ENCODE results near the gene PDE4D. TPM values are rescaled to one million over a fixed set of nuclear protein-coding genes. Genes with fewer than 3 reads are reported as not detected.
A peak's percentile ranks its signal among the peaks of the same experiment; 100 is the strongest.
"Not testable (repeated sequence)": the region's sequence is repeated elsewhere in the genome, so short reads cannot be mapped to it uniquely, and the experiment has no call there.

Gene PDE4D
- total RNA-seq, 1 donor from 2014 or later = 85.8 TPM

DNA sequence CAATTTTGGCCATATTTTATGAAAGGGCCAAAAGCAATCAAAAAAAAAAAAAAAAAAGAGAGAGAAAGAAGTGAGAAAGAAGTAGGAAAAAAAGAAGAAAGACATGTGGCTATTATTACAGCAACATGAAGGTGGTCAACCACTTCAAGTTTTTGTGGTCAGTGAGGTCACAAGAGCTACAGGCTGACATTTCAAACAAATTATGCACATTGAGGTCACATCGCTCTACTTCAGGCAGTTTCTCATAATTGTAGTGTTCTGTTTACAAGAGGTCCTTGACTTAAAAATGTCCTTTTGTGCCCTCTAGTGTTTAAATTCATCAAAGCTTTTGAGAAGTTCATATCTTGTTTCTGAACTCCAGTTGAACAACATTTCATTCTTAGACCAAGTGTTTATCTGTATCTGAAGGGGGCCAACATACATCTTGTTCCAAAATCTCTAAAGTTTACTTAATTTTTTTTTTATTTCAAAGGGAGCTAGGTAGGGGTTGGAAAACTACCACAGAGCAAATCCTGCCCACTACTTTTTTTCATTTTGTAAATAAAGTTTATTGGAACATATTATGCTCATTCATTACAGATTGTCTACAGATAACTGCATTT, 513.1 kb downstream of the PDE4D start:
- TF ChIP-seq, protein P1, sequence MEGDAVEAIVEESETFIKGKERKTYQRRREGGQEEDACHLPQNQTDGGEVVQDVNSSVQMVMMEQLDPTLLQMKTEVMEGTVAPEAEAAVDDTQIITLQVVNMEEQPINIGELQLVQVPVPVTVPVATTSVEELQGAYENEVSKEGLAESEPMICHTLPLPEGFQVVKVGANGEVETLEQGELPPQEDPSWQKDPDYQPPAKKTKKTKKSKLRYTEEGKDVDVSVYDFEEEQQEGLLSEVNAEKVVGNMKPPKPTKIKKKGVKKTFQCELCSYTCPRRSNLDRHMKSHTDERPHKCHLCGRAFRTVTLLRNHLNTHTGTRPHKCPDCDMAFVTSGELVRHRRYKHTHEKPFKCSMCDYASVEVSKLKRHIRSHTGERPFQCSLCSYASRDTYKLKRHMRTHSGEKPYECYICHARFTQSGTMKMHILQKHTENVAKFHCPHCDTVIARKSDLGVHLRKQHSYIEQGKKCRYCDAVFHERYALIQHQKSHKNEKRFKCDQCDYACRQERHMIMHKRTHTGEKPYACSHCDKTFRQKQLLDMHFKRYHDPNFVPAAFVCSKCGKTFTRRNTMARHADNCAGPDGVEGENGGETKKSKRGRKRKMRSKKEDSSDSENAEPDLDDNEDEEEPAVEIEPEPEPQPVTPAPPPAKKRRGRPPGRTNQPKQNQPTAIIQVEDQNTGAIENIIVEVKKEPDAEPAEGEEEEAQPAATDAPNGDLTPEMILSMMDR (IDR thresholded peaks at IDR 0.05) = peak; percentile 55
- Histone ChIP-seq H3K4me1 (no peaks in the 10 kb centered on the region), H3K27me3 (no peaks in the 10 kb centered on the region), H3K27ac (no peak overlapping the region), H3K4me3 (no peak overlapping the region), H3K9me3 (no peaks in the 10 kb centered on the region), H3K36me3 (no peaks in the 10 kb centered on the region)
- no peak for DNase-seq
- intact Hi-C loops (cut with DNase I) = no loop called here
- ATAC-seq = peak; percentile 87

DNA sequence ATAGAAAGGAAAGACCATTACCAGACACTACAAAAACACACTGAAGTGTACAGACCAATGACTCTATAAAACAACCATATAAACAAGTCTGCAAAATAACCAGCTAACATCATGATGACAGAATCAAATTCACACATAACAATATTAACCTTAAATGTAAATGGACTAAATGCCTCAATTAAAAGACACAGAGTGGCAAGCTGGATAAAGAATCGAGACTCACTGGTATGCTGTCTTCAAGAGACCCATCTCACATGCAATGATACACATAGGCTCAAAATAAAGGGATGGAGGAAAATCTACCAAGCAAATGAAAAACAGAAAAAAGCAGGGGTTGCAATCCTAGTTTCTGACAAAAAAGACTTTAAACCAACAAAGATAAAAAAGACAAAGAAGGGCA, 519.5 kb downstream of the PDE4D start:
- ATAC-seq, H3K4me1 ChIP-seq, H3K27me3 ChIP-seq, H3K36me3 ChIP-seq, H3K27ac ChIP-seq, H3K4me3 ChIP-seq, H3K9me3 ChIP-seq, DNase-seq: not testable (repeated sequence)
- intact Hi-C loops (cut with DNase I) = loop anchor here (10.0 kb wide), 1 partner anchor 179 kb away; no protein-coding TSS in a partner anchor

DNA sequence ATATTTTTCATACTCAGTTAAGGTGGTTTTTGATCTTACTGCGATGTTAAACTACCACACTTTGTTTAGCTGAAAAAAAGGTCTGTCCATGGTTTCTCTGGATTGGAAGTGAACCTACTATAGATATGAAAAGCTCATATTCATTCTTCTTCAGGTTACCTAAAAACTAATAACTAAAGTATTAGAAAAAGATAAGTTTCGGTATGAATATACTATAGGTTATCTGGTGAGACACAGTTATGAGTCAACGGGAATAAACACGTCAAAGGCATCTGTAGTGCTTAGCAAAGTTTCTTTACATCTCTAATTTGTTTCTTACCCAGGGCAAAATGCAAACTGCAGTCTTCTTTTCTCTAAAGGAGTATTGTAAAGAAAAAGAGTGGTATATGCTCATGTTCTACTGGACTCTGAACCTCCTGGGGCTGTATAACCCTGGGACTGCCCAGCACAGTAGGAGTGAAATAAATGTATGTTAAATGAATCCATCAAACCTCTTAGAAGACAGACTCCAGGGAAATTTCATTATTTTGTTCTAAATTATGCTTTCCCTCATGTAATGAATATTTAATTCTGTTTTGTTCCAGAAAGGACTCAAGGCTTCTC, 521.9 kb downstream of the PDE4D start:
- Histone ChIP-seq H3K36me3 (no peaks in the 10 kb centered on the region), H3K4me3 (no peak overlapping the region), H3K27ac (no peak overlapping the region), H3K27me3 (no peaks in the 10 kb centered on the region), H3K9me3 (no peaks in the 10 kb centered on the region), H3K4me1 (no peaks in the 10 kb centered on the region)
- ATAC-seq = no peak
- TF ChIP-seq, protein P1 (IDR thresholded peaks at IDR 0.05) = no peak
- intact Hi-C loops (cut with DNase I) = loop anchor here (10.0 kb wide), 1 partner anchor 177 kb away; no protein-coding TSS in a partner anchor
- no peak for DNase-seq

DNA sequence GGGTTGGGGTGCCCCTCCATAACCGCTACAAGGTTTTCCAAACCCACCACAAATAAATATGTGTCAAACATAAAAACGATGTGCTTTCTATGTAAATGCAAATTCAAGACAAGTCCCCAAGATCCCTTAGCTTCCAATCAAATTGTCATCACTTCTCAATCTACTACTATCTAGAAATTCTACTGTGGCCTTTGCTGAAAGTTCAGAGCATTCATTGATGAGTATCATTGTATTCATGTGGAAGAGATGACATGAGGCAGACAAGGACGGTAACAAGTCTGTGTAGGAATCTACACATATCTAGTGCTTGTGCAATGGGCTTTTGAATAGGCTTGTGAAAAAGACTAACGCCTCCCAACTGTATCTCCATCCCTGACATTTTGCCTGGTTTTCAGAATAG, 524.6 kb downstream of the PDE4D start:
- DNase-seq = no peak
- Histone ChIP-seq H3K9me3 (no peaks in the 10 kb centered on the region), H3K27me3 (no peaks in the 10 kb centered on the region), H3K4me3 (no peak overlapping the region), H3K36me3 (no peaks in the 10 kb centered on the region), H3K27ac (no peak overlapping the region), H3K4me1 (no peaks in the 10 kb centered on the region)
- no peak for ATAC-seq
- TF ChIP-seq, protein P1 (IDR thresholded peaks at IDR 0.05) = no peak
- intact Hi-C loops (cut with DNase I) = no loop called here

DNA sequence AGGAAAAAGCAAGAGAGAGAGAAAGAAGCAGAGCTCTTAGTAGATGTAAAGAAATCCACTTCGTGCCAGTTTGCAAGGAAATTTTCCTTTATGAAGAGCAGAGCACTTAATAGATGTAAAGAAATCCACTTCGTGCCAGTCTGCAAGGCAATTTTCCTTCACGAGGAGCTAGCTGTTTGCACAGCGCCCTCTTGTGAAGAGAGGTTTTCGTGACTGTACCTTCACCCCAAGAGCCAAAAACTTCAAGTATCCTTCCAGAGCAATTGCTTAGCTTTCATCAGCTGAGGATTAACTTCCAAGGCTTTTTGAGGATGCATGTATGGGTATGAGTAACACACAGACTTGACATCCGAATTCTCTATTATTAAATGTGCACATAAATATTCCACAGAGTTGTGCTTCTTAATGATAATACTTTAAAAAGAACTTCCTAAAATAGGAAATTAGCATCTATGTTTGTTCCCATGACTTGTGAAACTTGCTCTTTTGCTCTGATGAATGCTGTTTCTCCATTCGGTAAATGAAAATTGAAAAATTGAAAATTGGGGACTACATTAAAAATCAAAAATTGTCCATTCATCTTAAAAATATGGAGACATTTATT, 525.6 kb downstream of the PDE4D start:
- TF ChIP-seq, protein P1 (IDR thresholded peaks at IDR 0.05) = peak; percentile 78

DNA sequence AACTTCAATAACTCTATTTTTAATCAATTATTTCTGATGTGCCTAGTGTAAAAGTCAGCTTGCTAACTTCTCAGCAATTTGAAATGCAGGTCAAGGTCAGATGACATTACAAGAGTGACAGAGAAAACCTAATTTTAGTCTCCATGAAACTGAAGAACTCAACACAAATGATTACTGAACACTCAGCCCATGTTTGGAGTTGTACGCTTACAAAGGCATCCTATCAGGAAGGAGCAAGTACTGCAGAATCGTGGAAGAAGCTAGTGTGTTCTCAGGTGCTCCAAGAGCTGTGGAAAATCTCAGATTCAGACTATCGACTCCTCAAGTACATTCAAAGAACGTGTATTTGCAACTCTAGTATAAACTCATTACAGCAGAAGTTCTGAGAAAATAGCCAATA, 526.7 kb downstream of the PDE4D start:
- TF ChIP-seq, protein P1 (IDR thresholded peaks at IDR 0.05) = no peak
- ATAC-seq (peak; percentile 28), DNase-seq (no peak)
- Histone ChIP-seq H3K27ac (no peak overlapping the region), H3K9me3 (no peaks in the 10 kb centered on the region), H3K4me3 (no peak overlapping the region), H3K4me1 (no peaks in the 10 kb centered on the region), H3K27me3 (no peaks in the 10 kb centered on the region), H3K36me3 (no peaks in the 10 kb centered on the region)
- intact Hi-C loops (cut with DNase I) = no loop called here

More for the DNA sequence above, 525.6 kb downstream of the PDE4D start:
- no peaks in the 10 kb centered on the region for H3K27me3 ChIP-seq
- no peak overlapping the region for H3K4me3 ChIP-seq
- H3K36me3 ChIP-seq = no peaks in the 10 kb centered on the region
- H3K9me3 ChIP-seq = no peaks in the 10 kb centered on the region
- intact Hi-C loops (cut with DNase I) = no loop called here
- DNase-seq = no peak
- no peaks in the 10 kb centered on the region for H3K4me1 ChIP-seq
- peak; percentile 91 for ATAC-seq
- H3K27ac ChIP-seq = no peak overlapping the region

Data from upper lobe of right lung (tissue), 1 donor.